CD14-positive monocyte (primary cell): Measurements from ENCODE around the gene CTNND2. TPM values are rescaled to one million over a fixed set of nuclear protein-coding genes. Genes with fewer than 3 reads are reported as not detected.

ENCODE experiments used
- DNase-seq, 3 donors: peaks; one replicate each; pipeline ENCODE4 v3.0.0-alpha.2; 2011 to 2022
- H2AFZ ChIP-seq: 2 replicates; pipeline ENCODE4 v1.6.0; 2012; ENCODE audit warnings: mild to moderate bottlenecking, low read depth, low read length, inconsistent platforms; ENCODE audit not compliant: insufficient read depth, poor library complexity, severe bottlenecking
- H3K27ac ChIP-seq, 2 donors: 1 replicate in 1 of 2; 2 replicates in 1 of 2; pipeline ENCODE4 v1.5.1; 2012 to 2013; ENCODE audit warnings: low read length in 2 of 2, control low read depth in 1 of 2, inconsistent platforms in 1 of 2, low read depth in 1 of 2, mild to moderate bottlenecking in 1 of 2
- H3K27me3 ChIP-seq, 2 donors: one replicate each; pipeline versions ENCODE4 v1.6.0 to v1.6.1; 2011 to 2013; ENCODE audit warnings: low read length in 2 of 2; ENCODE audit not compliant: control insufficient read depth in 2 of 2, insufficient read depth in 2 of 2
- H3K36me3 ChIP-seq, 2 donors: replicated peaks in 1 of 2; 1 replicate in 1 of 2; 2 replicates in 1 of 2; pipeline versions ENCODE4 v1.5.1 to v1.6.1; 2012 to 2013; ENCODE audit warnings: low read length in 2 of 2, control low read depth in 1 of 2, inconsistent platforms in 1 of 2, mild to moderate bottlenecking in 1 of 2; ENCODE audit not compliant: insufficient read depth in 2 of 2, control insufficient read depth in 1 of 2
- H3K4me1 ChIP-seq, 2 donors: 1 replicate in 1 of 2; 2 replicates in 1 of 2; pipeline versions ENCODE4 v1.5.1 to v1.6.1; 2012 to 2013; ENCODE audit warnings: low read length in 2 of 2, control low read depth in 1 of 2, inconsistent platforms in 1 of 2, mild to moderate bottlenecking in 1 of 2, moderate library complexity in 1 of 2; ENCODE audit not compliant: insufficient read depth in 2 of 2, control insufficient read depth in 1 of 2
- H3K4me2 ChIP-seq: replicated peaks from 2 replicates; pipeline ENCODE3; 2012; ENCODE audit warnings: low read length, moderate library complexity, mild to moderate bottlenecking; ENCODE audit not compliant: poor library complexity, severe bottlenecking; ENCODE audit errors: extremely low read depth
- H3K4me3 ChIP-seq, 3 experiments: fragments of 200-600 bp in 1 of 3; sonication (generic) in 1 of 3; replicated peaks in 1 of 3; 1 replicate in 2 of 3; 2 replicates in 1 of 3; pipeline ENCODE4 v1.5.1; 2011 to 2013; ENCODE audit warnings: low read length in 3 of 3, mild to moderate bottlenecking in 3 of 3, control low read depth in 2 of 3, low read depth in 2 of 3, inconsistent platforms in 1 of 3, moderate library complexity in 1 of 3
- H3K79me2 ChIP-seq: 2 replicates; pipeline ENCODE4 v1.6.0; 2012; ENCODE audit warnings: mild to moderate bottlenecking, control low read depth, inconsistent platforms, low read length, moderate library complexity; ENCODE audit not compliant: insufficient read depth
- H3K9ac ChIP-seq: 2 replicates; pipeline ENCODE4 v1.6.0; 2017; ENCODE audit warnings: low read length, mild to moderate bottlenecking; ENCODE audit not compliant: insufficient read depth, poor library complexity, severe bottlenecking
- H3K9me3 ChIP-seq, 2 donors: replicated peaks in 1 of 2; 1 replicate in 1 of 2; 2 replicates in 1 of 2; pipeline versions ENCODE4 v1.5.1 to v1.6.1; 2012 to 2013; ENCODE audit warnings: low read length in 2 of 2, control low read depth in 1 of 2; ENCODE audit not compliant: control insufficient read depth in 1 of 2, insufficient read depth in 1 of 2
- H4K20me1 ChIP-seq: 2 replicates; pipeline ENCODE4 v1.6.0; 2012; ENCODE audit warnings: mild to moderate bottlenecking, low read length, control low read depth, moderate library complexity; ENCODE audit not compliant: insufficient read depth
- H3K27ac Mint-ChIP-seq, 7 donors: one replicate each; pipeline ENCODE4 v1.8.0; 2020; ENCODE audit warnings: mild to moderate bottlenecking in 7 of 7, mixed read lengths in 7 of 7, moderate library complexity in 6 of 7, inconsistent platforms in 2 of 7
- H3K27me3 Mint-ChIP-seq, 3 donors: one replicate each; pipeline ENCODE4 v1.8.0; 2021 to 2022; ENCODE audit warnings: low read depth in 3 of 3, mild to moderate bottlenecking in 3 of 3, mixed read lengths in 3 of 3, moderate library complexity in 3 of 3, inconsistent platforms in 1 of 3
- H3K36me3 Mint-ChIP-seq, 2 donors: one replicate each; pipeline ENCODE4 v1.8.0; 2020; ENCODE audit warnings: mixed read lengths in 2 of 2, inconsistent platforms in 1 of 2, mild to moderate bottlenecking in 1 of 2
- H3K4me1 Mint-ChIP-seq: one replicate; pipeline ENCODE4 v1.8.0; 2020; ENCODE audit warnings: mild to moderate bottlenecking, mixed read lengths
- H3K4me3 Mint-ChIP-seq, 2 donors: one replicate each; pipeline ENCODE4 v1.8.0; 2020; ENCODE audit warnings: mild to moderate bottlenecking in 2 of 2, mixed read lengths in 2 of 2, moderate library complexity in 1 of 2
- H3K9me3 Mint-ChIP-seq, 7 donors: one replicate each; pipeline ENCODE4 v1.8.0; 2020 to 2022; ENCODE audit warnings: mixed read lengths in 7 of 7, mild to moderate bottlenecking in 6 of 7, moderate library complexity in 6 of 7, inconsistent platforms in 2 of 7
- WGBS: methylation state at CpG from one replicate; pipeline ENCODE4 v1.1.5; 2013; ENCODE audit warnings: missing lambda C conversion rate; ENCODE audit not compliant: insufficient coverage; 5-methylcytosine and 5-hydroxymethylcytosine counted together
- intact Hi-C, 2 donors: fragments of 100-400 bp; cut with micrococcal nuclease; formaldehyde crosslinking; loops; one replicate each; pipeline versions ENCODE4 v1.15.0 to v1.15.1; 2023
- polyA plus RNA-seq, 3 donors: library from polyadenylated mRNA; depleted of rRNA in 1 of 3; unstranded in 2 of 3; stranded (reverse) in 1 of 3; fragments of 300-500 nt in 2 of 3; fragments of >200 nt in 1 of 3; fragmentation: Illumina TruSeq in 2 of 3; gene quantifications; 1 replicate in 2 of 3; 2 replicates in 1 of 3; pipeline ENCODE4 v1.2.3, GENCODE V29; 2012 to 2021
- TF ChIP-seq, protein P1 (sequence below): fragments of 200-600 bp; IDR thresholded peaks from one replicate; pipeline ENCODE4 v1.8.0; 2022; ENCODE audit warnings: antibody characterized with exemption, mild to moderate bottlenecking

CTNND2 gene
- polyA plus RNA-seq, 3 donors: not detected

DNA sequence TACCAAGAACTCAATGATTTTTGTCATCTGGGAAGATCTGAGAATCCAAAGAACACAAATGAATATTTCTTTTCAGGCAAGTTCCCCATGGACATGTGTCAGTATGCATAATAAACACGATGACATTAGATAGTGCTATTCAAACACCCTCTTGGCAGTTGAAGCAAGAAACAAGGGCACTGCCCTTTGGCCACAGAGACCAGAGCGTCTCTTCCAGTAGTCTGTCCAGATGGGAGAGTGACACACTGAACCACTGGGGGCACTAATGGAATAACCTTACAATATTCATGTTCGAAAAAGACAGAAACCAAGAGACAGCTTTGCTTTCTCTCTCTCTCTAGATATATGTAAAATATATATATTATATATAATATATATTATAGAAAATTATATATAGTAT is 301.9 kb downstream of the CTNND2 start:
- TF ChIP-seq, protein P1, sequence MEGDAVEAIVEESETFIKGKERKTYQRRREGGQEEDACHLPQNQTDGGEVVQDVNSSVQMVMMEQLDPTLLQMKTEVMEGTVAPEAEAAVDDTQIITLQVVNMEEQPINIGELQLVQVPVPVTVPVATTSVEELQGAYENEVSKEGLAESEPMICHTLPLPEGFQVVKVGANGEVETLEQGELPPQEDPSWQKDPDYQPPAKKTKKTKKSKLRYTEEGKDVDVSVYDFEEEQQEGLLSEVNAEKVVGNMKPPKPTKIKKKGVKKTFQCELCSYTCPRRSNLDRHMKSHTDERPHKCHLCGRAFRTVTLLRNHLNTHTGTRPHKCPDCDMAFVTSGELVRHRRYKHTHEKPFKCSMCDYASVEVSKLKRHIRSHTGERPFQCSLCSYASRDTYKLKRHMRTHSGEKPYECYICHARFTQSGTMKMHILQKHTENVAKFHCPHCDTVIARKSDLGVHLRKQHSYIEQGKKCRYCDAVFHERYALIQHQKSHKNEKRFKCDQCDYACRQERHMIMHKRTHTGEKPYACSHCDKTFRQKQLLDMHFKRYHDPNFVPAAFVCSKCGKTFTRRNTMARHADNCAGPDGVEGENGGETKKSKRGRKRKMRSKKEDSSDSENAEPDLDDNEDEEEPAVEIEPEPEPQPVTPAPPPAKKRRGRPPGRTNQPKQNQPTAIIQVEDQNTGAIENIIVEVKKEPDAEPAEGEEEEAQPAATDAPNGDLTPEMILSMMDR: no peak
- Histone ChIP-seq H2AFZ (no peak overlapping the region), H3K27me3 (no peaks in the 10 kb centered on the region), H3K9me3 (no peaks in the 10 kb centered on the region), H3K4me3 (no peak overlapping the region), H3K9ac (no peak overlapping the region), H3K27ac (no peak overlapping the region), H3K36me3 (no peaks in the 10 kb centered on the region), H3K79me2 (no peaks in the 10 kb centered on the region), H4K20me1 (no peaks in the 10 kb centered on the region), H3K4me1 (no peaks in the 10 kb centered on the region), H3K4me2 (no peak overlapping the region)
- Mint-ChIP-seq H3K4me1 (peaks cover 3% of the 10 kb centered on the region), H3K27me3 (peaks cover 0 to 2% (median 0%) of the 10 kb centered on the region in 3 donors), H3K4me3 (no peak overlapping the region), H3K36me3 (no peaks in the 10 kb centered on the region), H3K27ac (no peak overlapping the region), H3K9me3 (peaks cover 0 to 9% (median 0%) of the 10 kb centered on the region in 7 donors)
- no peak for DNase-seq
- WGBS: 100% methylated on average over 1 of the region's 3 CpGs
- intact Hi-C loops: no loop called here

DNA sequence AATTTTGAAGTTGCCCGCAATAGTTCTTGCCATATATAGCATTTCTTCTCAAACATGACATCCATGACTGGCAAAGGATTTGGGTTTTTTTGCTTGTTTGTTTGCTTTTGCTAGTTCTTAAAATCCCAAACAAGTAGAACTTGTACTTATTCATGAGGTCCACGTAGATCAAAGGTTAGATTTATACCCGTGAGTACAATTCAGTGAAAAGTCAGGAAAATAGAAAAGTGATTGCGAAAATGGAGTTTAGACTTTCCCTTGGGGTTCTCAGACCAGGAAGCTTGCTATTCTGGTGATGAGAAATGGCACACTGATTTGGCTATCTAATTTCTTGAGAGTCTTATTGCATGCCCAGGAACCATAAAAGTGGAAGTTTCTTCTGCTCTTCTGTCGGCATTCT is 304.7 kb downstream of the CTNND2 start:
- H3K4me1 ChIP-seq: no peaks in the 10 kb centered on the region

More for the DNA sequence above, 304.7 kb downstream of the CTNND2 start:
- WGBS: 92% methylated on average over 4 of the region's 5 CpGs
- Mint-ChIP-seq H3K4me3 (no peak overlapping the region), H3K27me3 (peaks cover 0 to 2% (median 0%) of the 10 kb centered on the region in 3 donors), H3K36me3 (no peaks in the 10 kb centered on the region), H3K27ac (no peak overlapping the region), H3K9me3 (peaks cover 0 to 9% (median 0%) of the 10 kb centered on the region in 7 donors), H3K4me1 (peaks cover 3% of the 10 kb centered on the region)
- Histone ChIP-seq H2AFZ (no peak overlapping the region), H3K27ac (no peak overlapping the region), H3K9me3 (no peaks in the 10 kb centered on the region), H3K4me2 (no peak overlapping the region), H3K79me2 (no peaks in the 10 kb centered on the region), H3K4me3 (no peak overlapping the region), H3K9ac (no peak overlapping the region), H4K20me1 (no peaks in the 10 kb centered on the region), H3K36me3 (no peaks in the 10 kb centered on the region), H3K27me3 (no peaks in the 10 kb centered on the region)
- TF ChIP-seq, protein P1: no peak
- DNase-seq: no peak
- intact Hi-C loops: no loop called here
